CD4-positive, alpha-beta T cell treated with Interleukin-17A for 4 hours (primary cell): ENCODE measurements around the gene KIF6.
A peak's percentile ranks its signal among the peaks of the same experiment; 100 is the strongest.

ENCODE experiments used
- DNase-seq: peaks from one replicate; pipeline ENCODE4 v3.0.0-alpha.2; 2020; ENCODE audit warnings: mixed read lengths

Gene KIF6

GRCh38 chr6:39369987-39370386 lies 355.2 kb downstream of the KIF6 start:
- DNase-seq = no peak

GRCh38 chr6:39367700-39368099 lies 357.5 kb downstream of the KIF6 start:
- DNase-seq = no peak

- DNase-seq = no peak
Observed at GRCh38 chr6:39366931-39367618, 358.1 kb downstream of the KIF6 start.

- no peak for DNase-seq
Observed at GRCh38 chr6:39365281-39366074, 359.7 kb downstream of the KIF6 start.

DNA sequence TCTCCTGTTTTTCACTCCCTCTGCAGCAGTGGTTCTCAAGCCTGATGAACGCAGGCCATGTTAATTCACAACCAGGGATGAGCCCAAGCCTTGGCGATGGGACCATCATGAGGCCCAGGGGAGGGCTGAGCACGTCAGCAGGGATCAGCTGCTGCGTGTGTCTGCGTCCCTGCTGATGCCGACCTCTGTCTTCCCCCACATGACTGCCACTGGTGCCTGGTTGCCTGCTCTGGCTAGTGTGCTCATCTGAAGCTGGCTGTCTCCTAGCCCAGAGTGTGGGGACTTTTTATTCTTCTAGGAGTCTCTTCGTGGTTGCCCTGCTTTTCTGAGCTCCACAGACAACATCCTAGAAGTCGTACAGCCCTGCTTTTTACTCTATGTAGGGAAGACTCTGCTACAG lies 361.9 kb downstream of the KIF6 start:
- no peak for DNase-seq

DNA sequence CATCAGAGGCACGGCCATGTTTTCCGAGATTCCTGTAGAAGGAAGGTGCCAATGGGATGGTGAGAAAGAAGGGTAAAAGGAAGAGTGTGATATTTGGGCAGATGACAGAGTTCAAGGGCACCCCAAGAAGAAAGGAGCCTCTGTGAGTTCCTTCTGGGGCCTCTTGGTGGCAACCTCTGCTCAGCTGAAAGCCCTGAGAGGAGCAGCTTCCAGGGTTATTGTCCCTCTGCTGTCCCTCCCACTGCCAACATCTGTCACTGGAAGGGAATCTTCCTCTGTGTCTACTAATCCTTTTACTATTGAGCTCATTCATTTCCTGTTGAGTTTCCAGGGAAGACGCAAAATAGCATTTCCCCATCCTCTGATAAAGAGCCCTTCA lies 362.7 kb downstream of the KIF6 start:
- no peak for DNase-seq

DNA sequence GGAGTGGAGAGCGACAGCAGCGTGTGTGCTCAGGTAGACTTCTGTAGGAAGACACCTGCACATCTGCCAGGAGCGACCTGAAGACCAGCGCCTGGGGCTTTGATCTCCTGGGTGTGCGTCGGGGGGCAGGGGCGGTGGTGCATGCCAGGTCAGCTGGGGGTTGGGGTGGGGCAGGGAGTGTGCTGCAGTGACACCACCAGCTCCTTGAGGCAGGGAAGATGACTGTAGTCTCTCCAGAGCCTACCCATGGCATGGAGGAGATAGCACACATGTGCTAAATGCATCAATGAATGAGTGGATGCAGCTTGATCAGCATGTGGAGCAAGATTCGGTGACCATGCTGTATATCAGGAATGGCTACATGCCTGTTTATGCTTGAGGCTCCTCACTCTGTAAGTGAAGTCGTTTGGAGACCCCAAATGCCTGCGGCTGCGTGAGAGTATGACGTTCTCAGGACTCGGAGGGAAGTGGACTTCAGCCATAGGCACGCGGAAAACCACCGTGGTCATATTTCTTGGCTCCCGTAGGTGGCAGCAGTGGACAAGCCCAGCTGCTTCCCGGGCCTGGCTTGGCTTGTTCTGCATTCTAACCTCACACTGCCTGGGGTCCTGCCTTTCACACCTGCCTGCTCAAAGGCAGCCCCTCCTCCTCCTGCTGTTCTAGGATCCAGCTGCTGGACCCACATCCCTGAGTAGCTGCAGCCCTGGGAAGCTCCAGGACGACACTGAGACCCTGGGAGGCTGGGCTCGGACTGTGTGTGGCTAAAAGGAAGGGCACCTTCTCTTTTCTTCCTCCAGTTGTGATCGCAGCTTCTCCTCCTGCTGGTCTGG lies 363.3 kb downstream of the KIF6 start:
- DNase-seq = peak; percentile 40

- DNase-seq = no peak
Observed at GRCh38 chr6:39360378-39360777, 364.8 kb downstream of the KIF6 start.

- DNase-seq = no peak
Observed at GRCh38 chr6:39357998-39358686, 367.1 kb downstream of the KIF6 start.

GRCh38 chr6:39353698-39354315 lies 371.4 kb downstream of the KIF6 start:
- no peak for DNase-seq

GRCh38 chr6:39350723-39351505 lies 374.3 kb downstream of the KIF6 start:
- DNase-seq = no peak

DNA sequence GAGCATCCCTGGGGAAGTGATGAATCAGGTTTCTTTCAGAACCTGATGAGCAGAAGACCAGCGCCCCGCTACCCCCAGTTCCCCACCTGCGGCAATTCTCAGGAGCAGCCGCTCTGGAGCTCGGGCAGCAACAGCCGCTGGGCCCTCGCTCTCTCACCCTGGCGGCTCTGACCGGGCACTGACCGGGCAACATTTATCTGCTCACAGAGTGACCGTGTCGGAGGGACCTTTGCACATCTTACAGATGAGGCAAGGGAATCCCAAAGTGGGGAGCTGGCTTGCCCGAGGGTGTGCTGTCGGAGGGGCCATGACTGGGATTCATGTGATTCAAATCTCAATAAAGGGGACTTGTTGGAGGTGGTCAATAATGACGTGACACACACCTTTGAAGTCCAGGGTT lies 376.5 kb downstream of the KIF6 start:
- no peak for DNase-seq

GRCh38 chr6:39347906-39348585 lies 377.2 kb downstream of the KIF6 start:
- DNase-seq = peak; percentile 62

DNA sequence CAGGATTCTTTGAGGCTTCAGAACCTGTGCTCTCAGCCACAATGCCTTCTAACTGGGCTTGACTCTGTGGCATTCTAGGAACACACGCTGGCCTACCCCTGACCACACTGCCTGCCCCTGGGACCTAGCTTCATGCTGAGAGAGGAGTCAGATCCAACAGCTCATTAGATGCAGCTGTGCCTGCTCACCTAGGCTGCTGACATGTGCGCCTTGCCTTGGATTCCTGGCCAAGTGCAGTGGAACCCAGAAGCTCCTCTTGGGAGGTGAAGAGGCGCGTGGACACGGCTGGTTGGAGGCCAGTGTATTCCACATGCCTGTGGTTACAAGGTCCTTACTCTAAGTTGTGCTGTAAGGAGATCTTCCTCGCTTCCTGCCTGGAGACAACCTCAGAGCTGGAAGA lies 378.0 kb downstream of the KIF6 start:
- no peak for DNase-seq

DNA sequence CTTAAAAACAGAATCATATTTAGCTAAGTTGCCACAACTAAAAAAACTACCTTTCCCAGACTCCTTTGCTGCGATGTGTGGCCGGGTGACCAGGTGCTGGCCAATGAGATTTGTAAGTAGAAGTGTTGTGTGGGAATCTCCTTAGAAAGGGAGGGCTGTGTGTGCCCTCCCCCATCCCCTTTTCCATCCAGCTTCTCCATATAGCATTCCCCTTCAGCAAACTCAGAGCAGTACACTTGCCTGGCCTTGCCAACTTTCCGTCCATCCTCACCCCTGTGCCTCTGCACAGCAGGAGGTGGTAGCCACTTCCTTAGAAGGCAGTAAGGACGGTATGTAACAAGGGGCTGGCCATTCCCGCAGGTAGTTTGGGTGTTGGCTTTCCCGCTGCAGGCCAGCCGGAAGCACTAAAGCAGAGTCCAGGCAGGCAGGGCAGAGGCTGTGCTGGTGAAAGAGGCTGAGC lies 380.4 kb downstream of the KIF6 start:
- DNase-seq = no peak

- no peak for DNase-seq
Observed at GRCh38 chr6:39343396-39343870, 381.8 kb downstream of the KIF6 start.

- DNase-seq = no peak
Observed at GRCh38 chr6:39342692-39343395, 382.4 kb downstream of the KIF6 start.

DNA sequence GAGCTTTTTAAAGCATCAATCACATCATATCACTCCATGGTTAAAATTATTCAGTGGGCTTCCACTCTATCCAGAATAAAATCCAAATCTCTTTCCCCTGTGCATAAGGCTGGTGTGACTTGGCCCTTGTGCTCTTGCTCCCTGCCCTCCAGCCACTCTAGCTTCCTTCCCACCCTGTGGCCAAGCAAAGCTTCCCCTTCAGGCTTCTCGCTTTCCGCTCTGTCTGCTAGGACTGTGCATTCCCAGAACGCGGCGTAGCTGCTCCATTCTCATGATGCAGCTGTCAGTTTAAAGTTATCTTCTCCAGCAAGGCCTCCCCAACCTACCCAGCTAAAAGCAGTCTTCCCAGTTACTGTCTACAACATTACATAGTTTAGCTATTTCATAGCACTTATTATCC lies 383.3 kb downstream of the KIF6 start:
- no peak for DNase-seq

- DNase-seq = no peak
Observed at GRCh38 chr6:39341352-39341751, 383.9 kb downstream of the KIF6 start.

- no peak for DNase-seq
Observed at GRCh38 chr6:39339868-39340550, 385.2 kb downstream of the KIF6 start.
